ENCODE measurements around the gene CAPRIN2.

Gene CAPRIN2

DNA sequence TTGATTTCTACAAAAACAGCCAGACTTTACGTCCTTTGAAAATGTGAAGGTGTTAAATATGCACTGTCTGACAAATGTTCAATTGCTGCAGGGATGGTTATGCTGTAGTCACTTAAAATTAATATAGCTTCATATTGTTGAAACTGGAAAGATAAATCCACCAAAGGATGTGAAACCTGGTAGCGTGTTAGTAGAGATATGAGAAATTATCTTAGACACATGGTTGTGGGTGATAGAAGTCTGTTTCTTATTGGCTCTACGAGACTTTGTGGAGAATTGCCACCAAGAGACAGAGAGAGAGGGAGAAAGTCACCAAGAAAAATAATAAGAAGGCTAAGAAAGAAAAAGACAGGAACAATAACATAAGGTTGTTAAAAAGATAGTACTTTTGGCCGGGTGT, 2.6 kb upstream of the CAPRIN2 start:
- no peak for DNase-seq

DNA sequence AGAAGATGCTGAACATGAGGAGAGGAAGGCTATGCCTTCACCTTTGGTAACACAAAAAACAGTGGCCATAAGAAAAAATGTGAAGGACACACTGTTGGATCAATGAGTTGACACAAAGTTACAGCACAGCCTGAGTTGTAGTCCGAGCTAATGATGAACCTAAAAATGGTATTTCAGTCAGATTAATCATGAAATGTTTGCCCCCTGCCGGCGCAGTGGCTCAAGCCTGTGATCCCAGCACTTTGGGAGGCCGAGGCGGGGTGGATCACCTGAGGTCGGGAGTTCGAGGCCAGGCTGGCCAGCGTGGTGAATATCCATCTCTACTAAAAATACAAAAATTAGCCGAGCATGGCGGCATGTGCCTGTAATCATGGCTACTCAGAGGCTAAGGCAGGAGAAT, 1.3 kb upstream of the CAPRIN2 start:
- no peak for DNase-seq

DNA sequence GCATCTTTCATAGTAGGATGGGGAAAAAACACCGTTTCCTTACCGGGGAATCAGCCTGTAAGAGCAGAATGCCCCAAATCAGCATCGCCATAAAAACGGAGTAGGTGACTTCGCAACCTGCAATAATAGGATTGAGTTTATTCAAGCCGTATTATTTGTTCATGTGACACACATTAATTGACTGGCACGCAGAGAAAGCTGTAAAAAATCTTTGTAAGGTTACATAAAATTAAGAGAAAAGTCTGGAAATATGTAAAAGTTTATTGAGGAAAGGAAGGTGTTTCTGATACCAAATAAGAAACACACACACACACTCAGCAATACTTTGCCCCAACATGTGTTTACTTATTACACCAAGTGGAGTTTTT, 628 bp upstream of the CAPRIN2 start:
- DNase-seq: no peak

DNA sequence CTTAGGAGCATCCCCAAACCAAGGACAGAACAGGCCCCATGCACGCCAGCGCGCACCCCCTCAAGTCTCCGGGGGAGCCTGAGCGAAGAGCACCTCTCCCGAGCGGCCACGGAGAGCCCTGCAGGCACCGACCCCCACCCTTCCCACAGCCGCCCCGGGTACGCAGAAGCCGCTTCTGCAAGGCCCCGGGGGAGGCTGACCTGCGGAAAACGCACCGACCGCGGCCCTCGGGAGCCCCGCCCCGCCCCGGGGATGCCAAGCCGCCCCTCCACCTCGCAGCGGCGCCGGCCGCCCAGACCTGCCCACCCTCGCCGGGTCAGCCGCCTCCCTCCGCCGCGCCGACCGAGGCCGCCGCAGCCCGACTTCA, 385 bp downstream of the CAPRIN2 start:
- DNase-seq: no peak

DNA sequence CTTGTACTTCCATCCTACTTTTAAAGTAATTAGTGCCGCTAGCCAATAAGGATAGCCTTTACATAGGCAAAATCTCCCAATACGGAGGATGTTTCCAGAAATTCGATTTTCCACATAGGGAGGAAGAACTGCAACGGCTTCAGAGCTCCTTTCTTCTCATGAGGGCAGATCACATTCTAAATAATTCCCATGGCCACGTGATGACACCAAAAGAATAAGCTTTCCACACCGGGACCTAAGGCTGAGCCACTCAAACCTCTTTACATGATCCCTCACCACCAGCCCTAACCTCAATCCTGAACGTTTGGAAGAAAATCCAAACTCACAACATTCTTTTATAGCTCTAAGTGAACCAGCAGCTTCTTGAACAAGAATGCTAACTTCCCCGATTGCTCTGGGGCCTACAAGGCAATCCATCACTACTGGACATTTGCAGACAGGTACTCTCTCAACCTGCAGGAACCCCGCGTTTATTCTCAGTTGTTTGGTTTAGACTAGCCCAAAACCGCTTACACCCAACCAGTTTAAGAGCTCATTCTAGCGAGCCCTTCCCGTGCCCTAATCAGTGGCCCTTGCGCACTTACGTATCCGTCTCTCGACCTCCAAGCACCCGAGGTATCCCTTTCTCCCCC, 884 bp downstream of the CAPRIN2 start:
- no peak for DNase-seq

DNA sequence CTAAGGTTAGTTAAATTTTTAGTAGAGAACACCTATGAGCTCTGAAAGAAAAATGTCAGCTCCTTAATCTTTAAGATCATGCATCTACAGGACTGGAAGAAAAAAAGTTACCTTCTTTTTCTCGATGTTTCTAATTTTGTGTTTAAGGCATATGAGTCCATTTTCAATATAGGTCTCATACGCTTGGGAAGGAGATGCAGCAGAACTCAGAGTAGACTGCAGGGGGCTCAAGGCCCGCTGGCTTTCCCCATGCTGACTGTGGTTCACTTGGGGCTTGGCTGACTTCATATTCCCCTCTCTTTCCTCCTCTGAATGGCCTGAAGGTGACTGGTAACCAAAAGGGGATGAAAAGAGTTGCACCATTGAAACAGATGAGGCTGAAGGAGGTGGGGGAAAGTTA, 1.5 kb downstream of the CAPRIN2 start:
- DNase-seq: peak; percentile 16

DNA sequence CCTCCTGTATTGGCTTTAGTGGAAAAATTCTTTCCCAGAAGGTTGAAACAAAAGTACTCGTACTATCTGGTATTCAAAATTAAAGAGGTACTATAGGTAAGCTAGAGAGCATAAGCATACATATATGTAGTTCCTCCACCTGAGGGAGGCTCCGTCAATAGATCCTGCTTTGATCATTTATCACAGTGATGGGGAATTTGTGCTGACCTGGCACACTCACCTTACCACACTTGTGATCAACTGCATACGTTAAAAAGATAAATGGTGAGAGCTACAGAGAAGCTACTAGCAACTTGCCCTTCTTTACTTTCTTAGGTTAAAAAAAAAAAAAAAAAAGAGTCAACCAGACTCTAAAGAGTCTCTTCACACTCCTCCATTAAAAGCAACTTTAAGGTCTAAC, 2.5 kb downstream of the CAPRIN2 start:
- no peak for DNase-seq

DNA sequence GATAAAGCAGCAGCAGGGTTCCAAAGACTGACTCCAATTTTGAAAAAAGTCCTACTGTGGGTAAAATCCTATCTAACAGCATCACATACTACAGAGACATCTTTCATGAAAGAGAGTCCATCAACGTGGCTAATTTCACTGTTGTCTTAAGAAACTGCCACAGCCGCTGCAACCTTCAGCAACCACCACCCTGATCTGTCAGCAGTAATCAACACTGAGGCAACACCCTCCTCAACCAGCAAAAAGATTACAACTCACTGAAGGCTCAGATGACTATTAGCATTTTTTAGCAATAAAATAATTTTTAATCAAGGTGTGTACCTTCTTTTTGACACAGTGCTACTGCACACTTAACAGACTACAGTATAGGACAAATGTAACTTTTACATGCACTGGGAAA, 6.6 kb downstream of the CAPRIN2 start:
- no peak for DNase-seq

DNA sequence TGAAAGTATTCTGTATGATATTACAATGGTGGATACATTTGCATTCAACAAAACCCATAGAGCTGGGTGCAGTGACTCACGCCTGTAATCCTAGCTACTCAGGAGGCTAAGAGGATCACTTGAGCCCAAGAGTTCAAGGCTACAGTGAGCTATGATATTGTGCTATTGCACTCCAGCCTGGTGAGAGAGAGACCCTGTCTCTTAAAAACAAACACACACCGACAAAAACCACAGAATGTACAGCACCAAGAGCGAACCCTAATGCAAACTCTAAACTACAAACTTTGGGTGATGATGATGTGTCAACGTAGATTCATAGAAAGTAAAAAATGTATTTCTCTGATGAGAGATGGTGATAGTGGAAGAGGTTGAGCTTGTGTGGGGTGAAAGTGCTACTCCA, 8.6 kb downstream of the CAPRIN2 start:
- no peak for DNase-seq

DNA sequence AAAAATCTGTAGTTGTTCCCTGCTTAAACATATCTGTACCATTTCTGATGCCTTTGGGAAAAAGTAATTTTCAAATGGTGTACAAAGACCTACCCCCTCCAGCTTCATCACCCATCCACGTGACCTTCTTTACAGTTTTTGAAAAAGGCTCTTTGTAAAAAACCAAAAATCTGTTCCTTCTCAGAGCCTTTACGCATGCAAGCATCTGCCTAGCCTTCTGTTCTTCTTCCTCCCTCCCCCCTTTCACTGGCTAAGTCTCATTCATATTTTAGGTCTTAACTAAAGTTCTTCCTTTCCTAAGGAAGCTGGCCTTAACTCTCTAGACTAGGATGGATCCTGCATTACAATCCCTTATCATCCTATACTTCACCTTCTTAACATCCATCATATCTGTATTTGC, 10.4 kb downstream of the CAPRIN2 start:
- DNase-seq: no peak

DNA sequence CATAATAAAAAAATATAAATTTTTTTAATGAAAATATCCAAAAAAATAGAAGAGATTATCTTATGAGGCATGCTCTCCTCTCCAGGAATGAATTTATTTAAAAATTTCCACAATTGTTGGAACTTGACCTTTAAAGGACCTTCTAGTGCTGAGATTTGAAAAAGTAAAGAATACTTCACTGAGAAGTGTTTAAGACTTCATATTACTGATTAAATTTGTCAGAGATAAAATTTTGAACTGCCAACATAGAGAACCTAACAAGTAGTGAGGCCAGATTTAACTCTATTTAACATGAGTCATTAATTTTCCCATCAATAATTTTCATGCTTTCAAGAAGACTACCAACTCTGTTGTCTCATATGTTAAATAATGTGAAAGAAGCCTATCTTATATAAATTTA, 14.5 kb downstream of the CAPRIN2 start:
- no peak for DNase-seq

DNA sequence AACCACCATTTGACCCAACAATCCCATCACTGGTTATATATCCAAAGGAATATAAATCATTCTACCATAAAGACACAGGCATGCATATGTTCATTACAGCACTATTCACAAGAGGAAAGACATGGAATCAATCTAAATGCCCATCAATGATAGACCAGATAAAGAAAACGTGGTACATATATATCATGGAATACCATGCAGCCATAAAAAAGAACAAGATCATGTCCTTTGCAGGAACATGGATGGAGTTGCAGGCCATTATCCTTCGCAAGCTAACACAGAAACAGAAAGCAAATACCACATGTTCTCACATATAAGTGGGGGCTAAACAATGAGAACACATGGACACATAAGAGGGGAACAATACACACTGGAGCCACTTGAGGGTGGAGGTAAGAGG, 15.7 kb downstream of the CAPRIN2 start:
- DNase-seq: no peak

DNA sequence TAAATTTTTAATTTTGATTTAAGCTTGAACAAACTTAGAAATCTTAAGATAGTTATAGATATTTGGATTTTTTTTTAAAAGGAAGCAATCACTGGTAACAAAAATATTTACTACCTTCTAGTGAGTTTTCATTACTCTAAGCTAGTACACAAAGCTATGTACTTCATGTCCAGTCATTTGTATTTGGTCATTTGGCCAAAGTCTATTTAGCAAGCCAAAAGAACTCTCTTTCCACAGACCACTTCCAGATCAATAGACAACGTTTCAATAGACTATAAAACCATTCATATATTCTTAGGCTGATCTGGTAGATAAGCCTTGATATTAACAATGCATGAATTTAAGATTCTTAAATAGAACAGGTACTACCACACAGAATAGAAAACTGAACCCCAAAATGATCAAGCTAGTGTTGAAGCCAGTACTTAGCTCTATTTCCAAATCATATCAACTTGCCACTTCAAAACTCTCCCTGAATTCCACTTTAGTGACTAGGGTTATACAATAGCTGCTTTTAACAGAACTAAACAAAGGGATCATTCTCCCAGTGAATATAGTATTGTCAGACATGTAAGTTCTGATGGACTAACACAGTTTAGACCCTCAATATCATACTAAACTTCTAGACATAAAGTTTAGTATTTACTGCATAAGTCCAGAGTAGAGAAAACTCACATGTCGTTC, 21.7 kb downstream of the CAPRIN2 start:
- DNase-seq: no peak

DNA sequence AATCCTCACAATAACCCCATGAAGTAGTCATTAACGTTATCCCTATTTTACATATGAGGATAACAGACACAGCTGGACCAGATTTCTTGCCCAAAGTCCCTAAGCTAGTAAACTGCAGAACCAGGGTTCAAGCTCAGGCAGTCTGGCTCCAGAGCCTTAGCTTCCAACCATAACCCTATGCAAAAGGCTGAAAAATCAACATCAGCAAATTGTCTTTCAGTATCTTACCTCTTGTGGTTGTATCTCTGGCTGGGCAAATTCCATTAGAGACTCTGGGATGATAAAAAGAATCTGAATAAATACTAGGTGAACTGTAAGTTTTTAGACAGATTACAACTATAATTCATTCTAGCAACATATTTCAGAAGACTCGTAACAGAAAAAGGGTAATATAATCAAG, 24.7 kb downstream of the CAPRIN2 start:
- DNase-seq: no peak

DNA sequence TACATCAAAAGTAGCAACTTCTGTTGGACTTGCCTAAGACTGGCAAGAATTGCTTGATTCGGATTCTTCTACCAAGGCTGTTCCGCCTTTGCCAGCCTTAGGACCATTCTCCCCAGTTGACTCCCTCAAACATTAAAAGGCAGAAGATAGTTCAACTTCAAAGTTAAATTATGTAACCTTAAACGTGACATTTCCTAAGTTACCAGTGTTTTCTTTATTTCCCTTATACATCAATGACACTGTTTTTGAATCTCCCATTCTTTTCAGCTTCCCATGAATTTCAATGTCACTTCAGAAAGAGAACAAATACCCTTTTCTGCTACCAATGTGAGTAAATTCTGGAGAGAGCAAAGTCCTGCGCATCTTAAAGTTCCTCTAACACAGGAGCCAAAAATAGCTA, 25.2 kb downstream of the CAPRIN2 start:
- no peak for DNase-seq

DNA sequence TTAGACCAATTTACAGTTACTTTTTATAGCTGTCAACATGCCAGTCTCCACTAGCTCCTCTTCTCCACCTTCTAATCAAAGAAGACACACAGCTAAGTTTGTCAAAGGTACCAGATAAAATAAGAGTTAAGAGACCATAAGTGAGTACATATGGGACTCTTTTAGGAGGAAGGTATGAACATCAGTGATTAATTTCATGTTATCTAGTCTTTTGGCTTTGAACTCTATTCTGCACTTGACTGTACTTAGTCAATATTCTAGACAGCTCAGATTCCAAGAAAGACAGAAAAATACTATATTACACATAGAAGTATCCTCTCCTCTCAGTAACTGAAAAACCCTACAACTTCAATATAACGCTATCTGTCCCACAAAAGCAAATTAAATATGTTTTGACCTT, 28.1 kb downstream of the CAPRIN2 start:
- DNase-seq: no peak

DNA sequence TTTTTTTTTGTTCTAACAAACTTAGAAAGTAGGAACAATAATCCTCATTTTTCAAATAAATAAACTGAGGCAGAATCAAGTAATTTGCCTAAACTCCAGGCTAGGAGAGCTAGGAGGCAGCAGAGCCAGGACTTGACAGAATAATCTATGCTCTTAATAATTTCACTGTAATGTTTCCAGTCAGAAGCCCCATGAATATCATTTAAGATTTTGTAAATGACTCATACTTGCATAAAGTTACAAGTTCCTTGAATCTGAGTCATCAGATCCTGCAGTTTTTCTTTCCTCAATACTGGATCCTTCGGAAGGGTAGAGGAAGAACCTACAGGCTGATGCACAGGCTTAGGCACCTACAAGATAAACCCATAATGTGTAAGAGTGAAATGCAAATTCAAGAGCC, 29.0 kb downstream of the CAPRIN2 start:
- peak; percentile 2 for DNase-seq

DNA sequence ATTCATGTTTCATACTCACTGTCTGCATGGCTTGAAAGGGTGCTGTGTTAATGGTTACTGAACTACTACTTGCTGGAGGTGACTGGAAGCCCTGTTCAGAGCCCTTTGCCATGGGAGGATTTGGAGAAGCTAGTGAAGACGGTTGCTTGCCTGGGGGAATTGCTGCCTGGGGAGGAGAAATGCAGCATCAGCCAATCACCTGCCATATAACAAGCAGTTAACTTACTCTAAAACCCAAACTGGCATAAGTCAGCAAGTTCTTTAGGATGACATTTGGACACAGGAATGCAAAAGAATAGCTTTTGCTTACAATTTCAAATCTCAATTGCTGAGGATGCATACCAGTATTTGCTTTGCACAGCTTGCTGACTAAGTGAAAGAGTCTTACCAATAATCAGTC, 35.7 kb downstream of the CAPRIN2 start:
- DNase-seq: no peak

DNA sequence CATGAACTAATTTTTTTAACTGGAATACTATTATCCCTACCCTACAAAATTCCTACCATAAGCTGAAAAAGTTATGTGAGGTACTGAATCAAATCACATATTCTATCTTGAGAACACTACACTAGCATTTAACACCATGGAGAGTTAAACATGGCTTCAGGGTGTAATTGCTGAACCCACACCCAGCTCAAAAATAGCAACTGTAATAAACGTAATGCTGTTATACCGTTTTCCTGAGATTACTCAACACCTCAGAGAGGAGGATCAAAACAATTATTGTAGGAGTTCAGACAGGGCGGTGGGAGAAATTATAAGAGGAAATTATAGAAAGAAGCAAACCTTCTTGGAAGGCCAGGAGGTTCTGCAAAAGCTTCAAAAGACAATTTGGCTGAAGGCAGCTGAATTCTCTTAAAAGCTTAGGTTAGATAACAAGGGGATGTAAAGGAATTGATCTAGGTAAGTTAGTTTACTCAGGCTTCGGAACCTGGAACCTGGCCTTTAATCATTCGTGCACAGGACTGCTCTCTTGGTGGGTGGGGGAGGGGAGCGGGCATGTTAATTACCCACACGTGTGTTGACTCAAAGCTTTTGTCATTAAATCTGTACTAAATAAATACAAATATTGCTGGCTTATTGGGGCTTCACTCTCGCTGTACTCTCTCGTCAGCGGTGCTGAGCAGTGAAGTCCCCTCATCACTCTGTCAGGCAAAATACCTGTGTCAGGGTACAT, 47.0 kb downstream of the CAPRIN2 start:
- no peak for DNase-seq

DNA sequence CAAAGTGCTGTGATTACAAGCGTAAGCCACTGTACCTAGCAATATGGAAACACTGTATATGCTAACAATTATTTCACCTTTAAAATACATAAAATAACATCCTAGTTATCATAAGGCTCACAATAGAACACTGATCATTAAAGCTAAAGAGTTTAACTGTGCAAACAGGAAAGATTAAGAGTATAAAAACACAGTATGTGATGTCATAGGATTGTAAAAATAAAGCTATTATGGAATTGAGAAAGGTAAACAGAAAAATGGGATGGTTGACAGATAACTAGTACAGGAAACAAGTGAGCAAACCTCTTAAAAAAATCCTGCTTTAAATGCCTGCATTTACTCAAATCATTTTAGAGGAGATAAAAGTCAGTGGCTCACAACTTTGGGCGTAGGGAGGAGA, 48.3 kb downstream of the CAPRIN2 start:
- DNase-seq: no peak

DNA sequence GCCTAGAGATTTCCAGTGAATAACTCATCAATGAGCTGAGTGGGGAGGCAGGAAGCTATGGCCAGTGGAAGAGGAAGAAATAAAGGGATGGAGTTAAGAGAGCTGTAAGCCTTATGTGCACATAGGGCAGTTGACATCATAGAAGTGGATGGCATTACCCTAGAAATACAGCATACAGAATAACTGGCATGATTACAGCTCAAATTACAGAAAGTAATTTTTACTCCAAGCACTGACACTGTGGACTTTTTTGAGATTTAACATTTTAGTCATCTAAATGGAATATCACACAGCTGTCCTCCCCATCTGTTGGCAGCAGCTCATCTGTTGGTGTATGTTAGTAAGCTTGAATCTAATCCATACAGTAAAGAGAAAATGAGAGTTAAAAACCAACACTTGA, 53.7 kb downstream of the CAPRIN2 start:
- DNase-seq: no peak

DNA sequence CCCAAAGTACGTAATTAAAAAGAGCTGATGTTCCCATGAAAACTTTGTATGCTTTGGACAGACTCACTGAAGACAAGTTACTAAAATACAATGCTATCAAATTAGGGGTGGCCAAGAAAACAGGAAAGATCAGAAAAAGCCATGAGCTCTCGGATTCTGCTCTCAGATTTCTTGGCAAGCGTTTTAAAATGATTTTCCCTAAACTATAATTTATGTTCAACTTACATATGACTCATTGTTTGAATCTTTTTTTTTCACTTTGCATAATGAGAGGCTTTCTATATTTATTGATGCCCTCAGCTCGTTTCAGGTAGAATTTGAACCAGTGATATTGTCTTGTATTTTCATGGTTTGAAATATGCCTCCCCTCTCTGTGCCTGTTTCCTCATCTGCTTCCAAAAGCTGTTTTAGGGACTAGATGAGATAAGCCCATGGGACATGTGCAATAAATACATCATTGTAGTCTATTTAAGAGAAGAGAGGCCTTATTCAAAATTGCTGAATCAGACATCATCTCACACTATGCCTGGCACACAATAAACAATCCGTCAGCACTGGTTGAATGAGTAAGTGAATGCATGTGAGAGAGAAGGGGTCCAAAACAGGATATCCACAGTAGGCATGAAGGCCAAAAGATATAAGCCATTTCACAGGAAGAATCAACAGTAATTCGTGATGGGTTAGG, 54.4 kb downstream of the CAPRIN2 start:
- no peak for DNase-seq

DNA sequence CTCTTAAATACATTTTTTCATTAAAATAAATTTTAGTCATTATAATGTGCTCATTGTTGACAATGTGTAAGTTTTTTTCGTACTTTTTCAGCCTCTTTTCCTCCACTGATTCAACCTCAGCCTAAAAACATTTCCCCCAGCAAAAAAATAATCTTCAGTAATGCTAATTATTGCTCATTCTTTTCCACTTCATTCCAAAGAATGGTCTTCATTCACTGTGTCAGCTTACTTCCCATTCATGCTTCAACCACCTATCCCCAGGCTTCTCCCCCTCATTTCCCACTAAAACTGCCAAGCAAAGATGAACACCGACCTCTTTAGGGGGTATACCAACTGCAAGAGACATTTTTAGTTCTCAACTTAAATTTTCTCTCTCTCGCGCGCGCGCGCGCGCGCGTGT, 56.4 kb downstream of the CAPRIN2 start:
- DNase-seq: no peak

DNA sequence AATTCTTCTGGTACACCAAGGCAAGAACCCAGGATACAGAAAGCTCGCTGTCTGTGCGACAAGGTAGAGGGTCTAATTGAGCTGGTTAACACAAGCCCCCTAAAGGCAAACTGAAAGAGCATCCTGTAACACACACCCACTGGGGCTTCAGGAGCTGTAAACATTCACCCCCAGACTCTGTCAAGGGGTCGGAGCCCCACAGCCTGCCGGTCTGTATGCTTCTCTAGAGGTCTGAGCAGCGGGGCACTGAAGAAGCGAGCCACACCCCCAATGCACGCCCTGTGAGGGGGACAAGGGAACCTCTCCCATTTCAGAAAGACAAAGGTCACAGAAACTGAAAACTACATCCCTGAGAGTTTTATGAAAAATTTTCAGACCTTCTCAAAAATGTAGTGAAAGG, 57.8 kb downstream of the CAPRIN2 start:
- no peak for DNase-seq
